ENCODE measurements around the gene TTLL6.
A peak's percentile ranks its signal among the peaks of the same experiment; 100 is the strongest.
"Not testable (repeated sequence)": the region's sequence is repeated elsewhere in the genome, so short reads cannot be mapped to it uniquely, and the experiment has no call there.

The TTLL6 gene

GRCh38 chr17:48815311-48815710 lies 1.7 kb downstream of the TTLL6 start:
- no peak for DNase-seq (ENCODE audit: low read depth, low spot score)

- DNase-seq (ENCODE audit: low read depth, low spot score) = peak; percentile 28
These were observed 2.5 kb downstream of the TTLL6 start for GRCh38 chr17:48814504-48814903.

GRCh38 chr17:48812001-48812400 lies 5.0 kb downstream of the TTLL6 start:
- DNase-seq (ENCODE audit: low read depth, low spot score) = no peak

GRCh38 chr17:48809182-48809581 lies 7.8 kb downstream of the TTLL6 start:
- DNase-seq (ENCODE audit: low read depth, low spot score) = no peak

GRCh38 chr17:48804936-48805411 lies 12.1 kb downstream of the TTLL6 start:
- DNase-seq (ENCODE audit: low read depth, low spot score) = peak; percentile 48

GRCh38 chr17:48800626-48801217 lies 16.3 kb downstream of the TTLL6 start:
- no peak for DNase-seq (ENCODE audit: low read depth, low spot score)

GRCh38 chr17:48799069-48799723 lies 17.8 kb downstream of the TTLL6 start:
- no peak for DNase-seq (ENCODE audit: low read depth, low spot score)

GRCh38 chr17:48796163-48796522 lies 20.9 kb downstream of the TTLL6 start:
- not testable (repeated sequence) for DNase-seq (ENCODE audit: low read depth, low spot score)

- DNase-seq (ENCODE audit: low read depth, low spot score) = no peak
These were observed 21.4 kb downstream of the TTLL6 start for GRCh38 chr17:48795444-48796162.

- no peak for DNase-seq (ENCODE audit: low read depth, low spot score)
These were observed 24.8 kb downstream of the TTLL6 start for GRCh38 chr17:48792033-48792798.

- no peak for DNase-seq (ENCODE audit: low read depth, low spot score)
These were observed 25.6 kb downstream of the TTLL6 start for GRCh38 chr17:48791128-48792032.

- no peak for DNase-seq (ENCODE audit: low read depth, low spot score)
These were observed 26.4 kb downstream of the TTLL6 start for GRCh38 chr17:48790607-48791127.

GRCh38 chr17:48787828-48788227 lies 29.2 kb downstream of the TTLL6 start:
- DNase-seq (ENCODE audit: low read depth, low spot score) = no peak

GRCh38 chr17:48779421-48779820 lies 37.6 kb downstream of the TTLL6 start:
- DNase-seq (ENCODE audit: low read depth, low spot score) = no peak

GRCh38 chr17:48776602-48777001 lies 40.4 kb downstream of the TTLL6 start:
- DNase-seq (ENCODE audit: low read depth, low spot score) = no peak

- DNase-seq (ENCODE audit: low read depth, low spot score) = no peak
These were observed 43.8 kb downstream of the TTLL6 start for GRCh38 chr17:48773245-48773644.

GRCh38 chr17:48770954-48771353 lies 46.1 kb downstream of the TTLL6 start:
- DNase-seq (ENCODE audit: low read depth, low spot score) = no peak

- no peak for DNase-seq (ENCODE audit: low read depth, low spot score)
These were observed 47.9 kb downstream of the TTLL6 start for GRCh38 chr17:48769009-48769675.

- no peak for DNase-seq (ENCODE audit: low read depth, low spot score)
These were observed 49.7 kb downstream of the TTLL6 start for GRCh38 chr17:48767263-48767774.

- no peak for DNase-seq (ENCODE audit: low read depth, low spot score)
These were observed 55.9 kb downstream of the TTLL6 start for GRCh38 chr17:48761114-48761513.

All from activated naive CD8-positive, alpha-beta T cell treated with anti-CD3 and anti-CD28 coated beads, Interleukin-2, amount 50 U/mL, for 16 hours (primary cell).